ENCODE measurements around the gene ARRDC2.
"Not testable (repeated sequence)": the region's sequence is repeated elsewhere in the genome, so short reads cannot be mapped to it uniquely, and the experiment has no call there.

Gene ARRDC2

GRCh38 chr19:18017275-18018083, 9.5 kb downstream of the ARRDC2 start:
- no peak for DNase-seq

DNA sequence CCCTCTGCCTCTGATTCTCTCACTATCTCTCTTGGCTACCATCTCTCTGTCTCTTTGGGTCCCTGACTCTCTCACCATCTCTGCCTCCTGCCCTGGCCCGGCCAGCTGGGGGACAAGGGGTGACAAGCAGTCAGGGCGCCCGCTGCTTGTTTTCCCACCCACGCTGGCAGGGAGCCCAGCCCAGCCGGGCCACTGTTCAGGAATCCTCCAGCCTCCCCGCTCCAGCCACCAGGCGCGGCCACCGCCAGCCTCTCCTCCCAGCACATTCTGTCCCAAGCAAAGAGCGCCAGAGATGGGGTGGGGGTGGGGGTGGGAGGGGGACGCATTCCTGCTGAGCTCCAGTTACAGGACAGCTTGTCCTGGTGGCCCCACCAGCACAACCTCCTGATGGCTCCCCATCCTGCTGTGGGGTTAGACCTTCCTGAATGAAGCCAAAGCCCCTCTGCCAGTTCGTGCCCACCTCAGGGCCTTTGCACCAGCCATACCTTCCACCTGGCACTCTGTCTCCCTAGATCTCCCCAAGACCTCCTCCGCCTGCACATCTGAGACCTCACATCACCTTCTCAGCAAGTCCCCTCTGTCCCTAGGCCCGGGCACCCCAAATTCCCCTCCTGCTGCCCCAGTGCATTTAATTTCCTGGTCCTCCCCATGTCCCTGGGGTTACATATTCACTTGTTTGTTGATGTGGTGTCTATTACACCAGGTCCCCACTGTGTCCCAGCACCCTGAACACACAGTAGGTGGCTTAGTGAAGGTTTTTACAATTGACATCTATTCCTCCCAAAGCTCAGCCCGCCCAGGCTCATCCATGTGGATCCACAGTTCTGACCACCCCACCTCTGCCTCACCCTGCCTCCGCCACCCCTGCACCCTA, 12.5 kb downstream of the ARRDC2 start:
- no peak for DNase-seq

DNA sequence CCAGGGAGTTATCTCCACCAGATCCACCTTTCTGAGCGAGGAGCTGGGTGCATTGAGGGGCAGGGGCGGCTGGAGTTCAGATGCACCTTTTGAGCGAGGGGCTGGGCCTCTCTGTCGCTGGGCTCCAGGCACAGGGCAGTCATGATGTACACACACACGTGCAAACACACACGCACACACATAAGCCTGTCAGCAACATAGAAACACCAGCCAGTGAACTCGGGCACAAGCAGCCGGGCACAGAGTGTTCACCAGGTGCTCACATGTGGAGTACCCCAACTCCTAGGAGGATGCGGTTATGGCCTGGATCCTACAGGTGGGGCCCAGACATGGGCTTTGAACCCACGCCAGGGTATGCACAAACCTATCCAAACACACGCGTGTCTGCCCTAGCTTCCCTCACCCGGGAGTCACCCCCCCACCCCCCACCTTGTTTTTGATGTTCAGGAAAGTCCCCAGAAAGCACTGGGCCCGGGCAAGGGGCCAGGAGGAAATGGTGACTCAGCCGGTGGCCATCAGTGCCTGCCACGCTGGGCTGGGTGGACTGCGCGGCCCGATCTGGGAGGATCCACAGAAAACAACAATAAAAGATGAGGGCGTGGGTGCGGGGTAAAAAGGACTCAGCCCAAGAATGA, 13.3 kb downstream of the ARRDC2 start:
- peak; percentile 55 for DNase-seq

- peak; percentile 82 for DNase-seq
Observed at GRCh38 chr19:18023622-18024251, 15.8 kb downstream of the ARRDC2 start.

DNA sequence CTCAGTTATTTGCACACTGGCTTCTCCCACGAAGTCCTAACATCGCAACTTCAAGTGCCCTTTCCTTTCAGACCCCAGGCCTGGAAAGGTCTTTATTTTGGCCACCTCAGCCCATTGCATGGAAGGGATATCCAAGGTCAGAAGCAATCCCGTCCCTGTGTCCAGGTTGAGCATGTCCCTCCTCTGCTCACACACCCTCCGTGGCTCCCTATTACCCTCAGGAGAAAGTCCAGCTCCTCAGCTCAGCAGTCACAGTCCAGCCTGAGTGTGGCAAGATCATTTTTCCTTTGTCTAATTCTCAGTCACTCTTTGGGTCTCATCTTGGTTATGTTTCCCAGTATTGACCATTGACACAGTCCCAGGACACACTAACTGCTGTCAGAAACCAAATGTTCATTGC, 19.2 kb downstream of the ARRDC2 start:
- DNase-seq = no peak

- peak; percentile 97 for DNase-seq
Observed at GRCh38 chr19:18029617-18030338, 21.8 kb downstream of the ARRDC2 start.

GRCh38 chr19:18031401-18031800, 23.4 kb downstream of the ARRDC2 start:
- DNase-seq = not testable (repeated sequence)

GRCh38 chr19:18032102-18032501, 24.1 kb downstream of the ARRDC2 start:
- not testable (repeated sequence) for DNase-seq

DNA sequence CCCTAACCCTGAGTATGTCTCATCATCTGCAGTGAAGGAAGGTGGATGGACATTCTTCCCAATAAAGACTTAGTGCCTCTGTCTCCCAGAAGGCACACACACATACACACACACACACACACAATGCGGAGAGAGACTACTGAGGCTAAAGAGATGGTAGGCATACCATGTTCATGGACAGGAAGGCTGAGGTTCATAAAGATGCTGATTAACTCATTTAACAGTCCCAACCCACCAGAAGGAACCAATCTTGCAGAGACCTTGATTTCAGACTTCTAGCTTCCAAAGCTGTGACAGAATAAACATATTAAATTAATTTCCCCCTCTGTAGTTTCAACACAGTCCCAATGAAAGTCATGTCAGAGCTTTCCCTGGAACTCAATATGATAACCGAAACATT, 33.1 kb downstream of the ARRDC2 start:
- no peak for DNase-seq

DNA sequence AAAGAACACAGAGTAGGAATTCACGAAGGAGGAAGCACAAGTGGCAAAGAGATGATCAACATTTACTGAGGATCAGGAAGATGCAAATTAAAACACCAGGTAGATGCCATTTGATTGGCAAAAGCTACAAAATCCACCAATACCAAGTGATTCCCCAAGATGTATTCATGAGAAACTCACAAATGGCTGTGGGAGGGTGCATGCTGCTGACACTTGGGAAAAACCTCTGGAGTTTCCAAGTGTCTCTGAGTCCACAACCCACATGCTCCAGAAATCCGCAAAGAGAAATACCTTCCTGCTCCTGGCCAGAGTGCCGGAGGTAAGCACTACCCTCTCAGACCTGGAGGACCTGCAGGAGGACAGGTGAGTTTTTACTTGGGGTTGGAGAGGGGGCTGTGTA, 35.7 kb downstream of the ARRDC2 start:
- DNase-seq = no peak

DNA sequence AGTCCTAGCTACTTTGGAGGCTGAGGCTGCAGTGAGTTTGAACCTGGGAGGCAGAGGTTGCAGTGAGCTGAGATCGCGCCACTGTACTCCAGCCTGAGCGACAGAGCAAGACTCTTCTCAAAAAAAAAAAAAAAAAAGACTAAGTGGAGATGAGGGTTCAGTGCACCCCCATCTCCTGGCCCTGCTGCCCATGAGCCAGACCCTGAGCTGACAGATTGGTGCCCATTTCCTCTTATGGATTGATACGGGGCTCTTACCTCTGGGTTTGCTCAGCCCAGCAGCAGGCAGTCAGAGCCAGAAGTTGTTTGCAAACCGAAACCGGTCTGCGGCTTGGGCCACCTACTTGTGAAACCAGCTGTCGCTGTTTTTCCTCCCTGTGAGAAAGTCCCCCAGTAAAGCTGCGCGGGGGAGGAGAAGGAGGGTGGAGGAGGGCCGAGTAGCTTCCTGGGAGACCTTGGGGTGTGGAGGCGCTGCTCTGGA, 36.9 kb downstream of the ARRDC2 start:
- peak; percentile 95 for DNase-seq

GRCh38 chr19:18045307-18046050, 37.5 kb downstream of the ARRDC2 start:
- no peak for DNase-seq

GRCh38 chr19:18046059-18046718, 38.2 kb downstream of the ARRDC2 start:
- no peak for DNase-seq

GRCh38 chr19:18049385-18049784, 41.4 kb downstream of the ARRDC2 start:
- peak; percentile 72 for DNase-seq

GRCh38 chr19:18051887-18052286, 43.9 kb downstream of the ARRDC2 start:
- DNase-seq = no peak

DNA sequence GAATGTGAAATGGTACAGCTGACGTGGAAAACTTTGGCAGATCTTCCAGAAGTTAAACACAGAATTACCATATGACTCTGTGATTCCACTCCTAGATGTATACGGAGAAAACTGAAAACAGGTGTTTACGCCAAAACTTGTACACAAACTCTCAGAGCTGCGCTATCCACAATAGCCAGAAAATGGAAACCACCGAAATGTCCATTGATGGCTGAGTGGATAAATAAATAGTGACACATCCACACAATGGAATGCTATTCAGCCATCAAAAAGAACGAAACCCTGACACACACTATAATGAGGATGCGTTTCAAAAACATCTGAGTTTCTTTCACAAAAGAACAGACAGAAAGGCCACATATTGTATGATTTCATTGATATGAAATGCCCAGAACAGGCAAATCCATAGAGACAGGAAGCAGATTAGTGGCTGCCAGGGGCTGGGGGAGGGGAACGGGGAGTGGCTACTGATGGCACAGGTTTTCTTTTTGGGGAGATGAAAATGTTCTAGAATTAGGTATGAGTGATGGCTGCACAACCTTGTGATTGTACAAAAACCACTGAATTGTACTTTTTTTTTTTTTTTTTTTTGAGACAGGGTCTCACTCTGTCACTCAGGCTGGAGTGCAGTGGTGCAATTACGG, 45.7 kb downstream of the ARRDC2 start:
- DNase-seq = no peak

- DNase-seq = no peak
Observed at GRCh38 chr19:18055967-18056366, 48.0 kb downstream of the ARRDC2 start.

- peak; percentile 11 for DNase-seq
Observed at GRCh38 chr19:18057557-18057956, 49.6 kb downstream of the ARRDC2 start.

GRCh38 chr19:18058208-18059009, 50.4 kb downstream of the ARRDC2 start:
- peak; percentile 57 for DNase-seq

Measured in NCI-H2029 (cell line).